Astrocyte (in vitro differentiated cells and primary cell): ENCODE results near the gene ARID4B.

ENCODE experiments used
- CTCF ChIP-seq: IDR thresholded peaks from 2 replicates; pipeline ENCODE4 v1.5.1; 2011; ENCODE audit warnings: low read depth, mild to moderate bottlenecking, inconsistent platforms, low read length, moderate library complexity; ENCODE audit not compliant: insufficient read depth
- EZH2 ChIP-seq: IDR thresholded peaks from 2 replicates; pipeline ENCODE4 v1.6.1; 2012; ENCODE audit warnings: mild to moderate bottlenecking, low read length, inconsistent platforms; ENCODE audit not compliant: insufficient read depth

GRCh38 chr1:235299169-235299858 lies 28.7 kb downstream of the ARID4B start:
- no peak for TF ChIP-seq CTCF
- no peak for TF ChIP-seq EZH2
